HCT116 (cell line): ENCODE data around the gene HOXD9. TPM values are rescaled to one million over a fixed set of nuclear protein-coding genes. Genes with fewer than 3 reads are reported as not detected.

ENCODE experiments used
- ATAC-seq: fragments of 200-7000 bp; cut with Tn5 transposase; 2 replicates; pipeline ENCODE4 v1.9.1; 2020; ENCODE audit warnings: mild to moderate bottlenecking, moderate library complexity
- BruUV-seq: library from RNA; stranded (reverse); fragments of 400-500 nt; replicated peaks from 2 replicates; lab custom pipeline; 2021; lab: Mats Ljungman, UMichigan
- CTCF ChIA-PET: fragments of 300-600 bp; sonication (Branson Sonifier 250); formaldehyde crosslinking; loops from one replicate; lab custom pipeline; 2021; ENCODE audit warnings: antibody characterized with exemption; lab: Charles Lee
- POLR2A ChIA-PET: fragments of 300-600, 350-600 bp; sonication (Branson Sonifier 250); formaldehyde crosslinking; loops from one replicate; lab custom pipeline; 2021; ENCODE audit warnings: antibody characterized with exemption; lab: Charles Lee
- RAD21 ChIA-PET, 2 experiments: fragments of 300-600 bp; sonication (Branson Sonifier 250); formaldehyde crosslinking; loops; one replicate each; lab custom pipeline; 2023; ENCODE audit warnings: low total read pairs in 2 of 2; ENCODE audit not compliant: uncharacterized antibody in 2 of 2, unreplicated experiment in 2 of 2, low non-redundant PET in 1 of 2; lab: Charles Lee
- DNase-seq: peaks from one replicate; pipeline ENCODE4 v3.0.0-alpha.2; 2010; ENCODE audit warnings: low read depth, low spot score
- H2AFZ ChIP-seq: fragments of 200-600 bp; shearing (Covaris generic), sonication (generic); 2 replicates; pipeline ENCODE4 v1.6.1; 2017; ENCODE audit warnings: low read depth, mixed run types, mixed read lengths, antibody characterized with exemption, low read length; ENCODE audit not compliant: poor library complexity, severe bottlenecking
- H3K27ac ChIP-seq: 2 replicates; pipeline ENCODE4 v1.5.1; 2012; ENCODE audit warnings: low read depth, low read length
- H3K27me3 ChIP-seq: fragments of 200-600 bp; sonication (generic); 2 replicates; pipeline ENCODE4 v1.6.1; 2016; ENCODE audit warnings: mixed run types, low read length, mixed read lengths; ENCODE audit not compliant: insufficient read depth
- H3K36me3 ChIP-seq, 2 experiments: fragments of 200-500 bp in 1 of 2; fragments of 200-600 bp in 1 of 2; sonication (Bioruptor generic) in 1 of 2; sonication (generic) in 1 of 2; 2 replicates each; pipeline versions ENCODE4 v1.5.1 to v1.6.1; 2014 to 2016; ENCODE audit warnings: low read length in 2 of 2, inconsistent platforms in 1 of 2, mixed read lengths in 1 of 2, mixed run types in 1 of 2; ENCODE audit not compliant: insufficient read depth in 2 of 2, control insufficient read depth in 1 of 2
- H3K4me1 ChIP-seq, 2 experiments: fragments of 200-600 bp in 1 of 2; sonication (generic) in 1 of 2; 2 replicates each; pipeline versions ENCODE4 v1.5.1 to v1.6.1; 2012 to 2017; ENCODE audit warnings: low read length in 2 of 2, inconsistent platforms in 1 of 2, mild to moderate bottlenecking in 1 of 2, mixed read lengths in 1 of 2, mixed run types in 1 of 2, moderate library complexity in 1 of 2; ENCODE audit not compliant: insufficient read depth in 2 of 2, control insufficient read depth in 1 of 2
- H3K4me2 ChIP-seq: fragments of 200-600 bp; sonication (generic); 2 replicates; pipeline ENCODE4 v1.6.1; 2017; ENCODE audit warnings: mixed run types, low read length, mixed read lengths
- H3K4me3 ChIP-seq, 2 experiments: fragments of 200-600 bp in 1 of 2; sonication (generic) in 1 of 2; replicated peaks in 1 of 2; 2 replicates each; pipeline ENCODE4 v1.5.1; 2011 to 2016; ENCODE audit warnings: low read length in 2 of 2, control low read depth in 1 of 2, low read depth in 1 of 2, mild to moderate bottlenecking in 1 of 2, mixed read lengths in 1 of 2, mixed run types in 1 of 2
- H3K79me2 ChIP-seq: fragments of 200-600 bp; sonication (generic); 2 replicates; pipeline ENCODE4 v1.6.1; 2017; ENCODE audit warnings: mild to moderate bottlenecking, mixed run types, low read length, moderate library complexity, mixed read lengths; ENCODE audit not compliant: insufficient read depth
- H3K9ac ChIP-seq: fragments of 200-600 bp; sonication (generic); 2 replicates; pipeline ENCODE4 v1.6.1; 2016; ENCODE audit warnings: low read length, mixed read lengths
- H3K9me2 ChIP-seq: fragments of 200-600 bp; sonication (generic), shearing (Covaris generic); 2 replicates; pipeline ENCODE4 v1.6.1; 2017; ENCODE audit warnings: mixed run types, mild to moderate bottlenecking, moderate library complexity; ENCODE audit not compliant: insufficient read depth
- H3K9me3 ChIP-seq, 2 experiments: fragments of 200-500 bp in 1 of 2; fragments of 200-600 bp in 1 of 2; sonication (Bioruptor generic) in 1 of 2; sonication (generic) in 1 of 2; 2 replicates each; pipeline ENCODE4 v1.6.1; 2014 to 2017; ENCODE audit warnings: low read length in 2 of 2, mixed read lengths in 2 of 2, inconsistent platforms in 1 of 2, low read depth in 1 of 2, mild to moderate bottlenecking in 1 of 2, mixed run types in 1 of 2, moderate library complexity in 1 of 2; ENCODE audit not compliant: control insufficient read depth in 1 of 2, insufficient read depth in 1 of 2
- H4K20me1 ChIP-seq: fragments of 200-600 bp; sonication (generic), shearing (Covaris generic); 2 replicates; pipeline ENCODE4 v1.6.1; 2017; ENCODE audit warnings: mixed run types, mild to moderate bottlenecking, moderate library complexity; ENCODE audit not compliant: insufficient read depth
- CTCF ChIP-seq, 3 experiments: fragments of 200-600 bp in 1 of 3; sonication (generic) in 1 of 3; IDR thresholded peaks in 2 of 3; conservative IDR thresholded peaks in 1 of 3; 2 replicates each; pipeline ENCODE4 v1.5.1; 2012 to 2017; ENCODE audit warnings: low read depth in 2 of 3, low read length in 2 of 3, antibody characterized with exemption in 1 of 3, borderline replicate concordance in 1 of 3, control low read depth in 1 of 3, mild to moderate bottlenecking in 1 of 3, mixed read lengths in 1 of 3, mixed run types in 1 of 3, moderate library complexity in 1 of 3; ENCODE audit not compliant: insufficient read depth in 1 of 3
- RAD21 ChIP-seq: IDR thresholded peaks from 2 replicates; pipeline ENCODE4 v1.6.1; 2012; ENCODE audit warnings: low read depth, mild to moderate bottlenecking
- SP1 ChIP-seq: IDR thresholded peaks from 2 replicates; pipeline ENCODE4 v1.6.1; 2012; ENCODE audit warnings: low read depth
- SRF ChIP-seq: IDR thresholded peaks from 2 replicates; pipeline ENCODE4 v1.6.1; 2012; ENCODE audit warnings: low read depth
- intact Hi-C: fragments of 100-400 bp; cut with micrococcal nuclease; formaldehyde crosslinking; loops from 2 replicates; pipeline ENCODE4 v1.10.0; 2022
- total RNA-seq: library from RNA; stranded (reverse); gene quantifications from one replicate; pipeline ENCODE4 v1.2.1, GENCODE V29; 2021; ENCODE audit not compliant: unreplicated experiment

HOXD9 gene
- total RNA-seq, 1 experiment from 2014 or later, result not detected

GRCh38 chr2:176085861-176086771, 36.4 kb upstream of the HOXD9 start:
- H3K9ac ChIP-seq, result no peak overlapping the region
- H3K4me2 ChIP-seq, result no peak overlapping the region
- no peaks in the 10 kb centered on the region for H3K9me2 ChIP-seq
- POLR2A ChIA-PET, result no interaction called here
- no peaks in the 10 kb centered on the region for H3K36me3 ChIP-seq
- ATAC-seq, result peak; percentile 46; the same call in 1 of the 2 replicates
- CTCF ChIA-PET, result no interaction called here
- no peaks in the 10 kb centered on the region for H4K20me1 ChIP-seq
- H3K9me3 ChIP-seq, result no peaks in the 10 kb centered on the region; a peak in 1 of 4 replicates
- no peaks in the 10 kb centered on the region for H3K4me1 ChIP-seq
- no peak overlapping the region for H3K27ac ChIP-seq
- peak; percentile 13 for DNase-seq
- H3K27me3 ChIP-seq, result no peaks in the 10 kb centered on the region
- no peak overlapping the region for H2AFZ ChIP-seq
- BruUV-seq, result no TSS peak
- no peak for TF ChIP-seq SRF
- peak; percentile 75 for TF ChIP-seq RAD21
- peak; percentile 37 to 52 (median 45); a peak in 4 of 6 replicates for TF ChIP-seq CTCF (IDR thresholded peaks at IDR 0.05 in 2 of 3, conservative IDR thresholded peaks at IDR 0.05 in 1 of 3; ENCODE audit: borderline replicate concordance in 1 of 3, insufficient read depth in 1 of 3, low read depth in 2 of 3, low read length in 2 of 3)
- TF ChIP-seq SP1, result no peak
- RAD21 ChIA-PET, result no interaction called here
- H3K79me2 ChIP-seq, result no peaks in the 10 kb centered on the region
- intact Hi-C loops, result loop anchor here (2.0 to 5.0 kb wide), 2 partner anchors 395 to 1049 kb away; no protein-coding TSS in a partner anchor
- no peak overlapping the region for H3K4me3 ChIP-seq
